Measurements from ENCODE around the gene PPP4R2. TPM values are rescaled to one million over a fixed set of nuclear protein-coding genes. Genes with fewer than 3 reads are reported as not detected.

Gene PPP4R2
- total RNA-seq, 1 donor from 2014 or later = 105 TPM

GRCh38 chr3:72961752-72962151, 34.9 kb upstream of the PPP4R2 start:
- Mint-ChIP-seq H3K9me3 (no peaks in the 10 kb centered on the region), H3K27ac (ENCODE audit: unreplicated experiment) (no peak overlapping the region), H3K36me3 (ENCODE audit: low read depth) (no peaks in the 10 kb centered on the region), H3K4me3 (no peak overlapping the region), H3K4me1 (peaks cover 45% of the 10 kb centered on the region), H3K27me3 (ENCODE audit: low read depth) (peaks cover 3% of the 10 kb centered on the region)
- no peak for DNase-seq (ENCODE audit: low read depth, low spot score)
- TF ChIP-seq, protein P1, sequence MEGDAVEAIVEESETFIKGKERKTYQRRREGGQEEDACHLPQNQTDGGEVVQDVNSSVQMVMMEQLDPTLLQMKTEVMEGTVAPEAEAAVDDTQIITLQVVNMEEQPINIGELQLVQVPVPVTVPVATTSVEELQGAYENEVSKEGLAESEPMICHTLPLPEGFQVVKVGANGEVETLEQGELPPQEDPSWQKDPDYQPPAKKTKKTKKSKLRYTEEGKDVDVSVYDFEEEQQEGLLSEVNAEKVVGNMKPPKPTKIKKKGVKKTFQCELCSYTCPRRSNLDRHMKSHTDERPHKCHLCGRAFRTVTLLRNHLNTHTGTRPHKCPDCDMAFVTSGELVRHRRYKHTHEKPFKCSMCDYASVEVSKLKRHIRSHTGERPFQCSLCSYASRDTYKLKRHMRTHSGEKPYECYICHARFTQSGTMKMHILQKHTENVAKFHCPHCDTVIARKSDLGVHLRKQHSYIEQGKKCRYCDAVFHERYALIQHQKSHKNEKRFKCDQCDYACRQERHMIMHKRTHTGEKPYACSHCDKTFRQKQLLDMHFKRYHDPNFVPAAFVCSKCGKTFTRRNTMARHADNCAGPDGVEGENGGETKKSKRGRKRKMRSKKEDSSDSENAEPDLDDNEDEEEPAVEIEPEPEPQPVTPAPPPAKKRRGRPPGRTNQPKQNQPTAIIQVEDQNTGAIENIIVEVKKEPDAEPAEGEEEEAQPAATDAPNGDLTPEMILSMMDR (conservative IDR thresholded peaks at IDR 0.05) = no peak

GRCh38 chr3:72962317-72962716, 34.3 kb upstream of the PPP4R2 start:
- DNase-seq (ENCODE audit: low read depth, low spot score) = no peak
- H3K27ac Mint-ChIP-seq (ENCODE audit: unreplicated experiment) = no peak overlapping the region
- H3K27me3 Mint-ChIP-seq (ENCODE audit: low read depth) = peaks cover 3% of the 10 kb centered on the region
- H3K36me3 Mint-ChIP-seq (ENCODE audit: low read depth) = no peaks in the 10 kb centered on the region
- H3K4me1 Mint-ChIP-seq = peaks cover 39% of the 10 kb centered on the region
- H3K4me3 Mint-ChIP-seq = no peak overlapping the region
- H3K9me3 Mint-ChIP-seq = no peaks in the 10 kb centered on the region
- TF ChIP-seq, protein P1 (conservative IDR thresholded peaks at IDR 0.05) = no peak

GRCh38 chr3:72964633-72965032, 32.0 kb upstream of the PPP4R2 start:
- DNase-seq (ENCODE audit: low read depth, low spot score) = no peak
- H3K9me3 Mint-ChIP-seq = no peaks in the 10 kb centered on the region
- H3K27ac Mint-ChIP-seq (ENCODE audit: unreplicated experiment) = no peak overlapping the region
- TF ChIP-seq, protein P1 (conservative IDR thresholded peaks at IDR 0.05) = no peak
- no peaks in the 10 kb centered on the region for H3K36me3 Mint-ChIP-seq (ENCODE audit: low read depth)
- H3K27me3 Mint-ChIP-seq (ENCODE audit: low read depth) = peaks cover 3% of the 10 kb centered on the region
- H3K4me3 Mint-ChIP-seq = no peak overlapping the region
- peaks cover 30% of the 10 kb centered on the region for H3K4me1 Mint-ChIP-seq

GRCh38 chr3:72968266-72968664, 28.3 kb upstream of the PPP4R2 start:
- H3K27me3 Mint-ChIP-seq (ENCODE audit: low read depth) = peaks cover 5% of the 10 kb centered on the region
- no peak overlapping the region for H3K27ac Mint-ChIP-seq (ENCODE audit: unreplicated experiment)
- TF ChIP-seq, protein P1 (conservative IDR thresholded peaks at IDR 0.05) = no peak
- H3K4me3 Mint-ChIP-seq = no peak overlapping the region
- no peak for DNase-seq (ENCODE audit: low read depth, low spot score)
- no peaks in the 10 kb centered on the region for H3K9me3 Mint-ChIP-seq
- H3K4me1 Mint-ChIP-seq = peaks cover 7% of the 10 kb centered on the region
- H3K36me3 Mint-ChIP-seq (ENCODE audit: low read depth) = no peaks in the 10 kb centered on the region

GRCh38 chr3:72969766-72970165, 26.8 kb upstream of the PPP4R2 start:
- Mint-ChIP-seq H3K27ac (ENCODE audit: unreplicated experiment) (no peak overlapping the region), H3K36me3 (ENCODE audit: low read depth) (no peaks in the 10 kb centered on the region), H3K4me1 (peaks cover 7% of the 10 kb centered on the region), H3K9me3 (no peaks in the 10 kb centered on the region), H3K4me3 (no peak overlapping the region), H3K27me3 (ENCODE audit: low read depth) (peaks cover 7% of the 10 kb centered on the region)
- TF ChIP-seq, protein P1 (conservative IDR thresholded peaks at IDR 0.05) = no peak
- DNase-seq (ENCODE audit: low read depth, low spot score) = no peak

DNA sequence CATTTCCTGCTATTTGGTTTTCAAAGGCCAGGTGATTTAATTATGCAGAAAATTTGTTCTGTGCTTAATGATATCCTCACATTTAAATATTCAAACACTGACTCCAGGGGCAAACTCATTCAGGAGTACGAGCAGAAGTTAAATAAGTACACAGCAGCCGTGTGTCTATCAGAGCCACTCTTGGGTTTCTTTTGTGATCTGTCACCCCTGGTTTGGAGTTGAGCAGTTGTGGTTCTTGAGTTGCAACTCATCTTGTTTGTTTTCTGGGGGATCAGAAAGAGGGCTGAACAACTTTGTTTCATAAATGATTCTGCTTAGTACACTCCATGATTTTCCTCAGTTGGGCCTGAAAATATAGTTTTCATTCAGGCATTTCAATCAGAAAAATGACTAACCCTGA, 25.7 kb upstream of the PPP4R2 start:
- Mint-ChIP-seq H3K4me3 (no peak overlapping the region), H3K9me3 (no peaks in the 10 kb centered on the region)

More for the DNA sequence above, 25.7 kb upstream of the PPP4R2 start:
- TF ChIP-seq, protein P1 (conservative IDR thresholded peaks at IDR 0.05) = no peak
- H3K27me3 Mint-ChIP-seq (ENCODE audit: low read depth) = peaks cover 4% of the 10 kb centered on the region
- no peaks in the 10 kb centered on the region for H3K4me1 Mint-ChIP-seq
- no peak overlapping the region for H3K27ac Mint-ChIP-seq (ENCODE audit: unreplicated experiment)
- no peak for DNase-seq (ENCODE audit: low read depth, low spot score)
- no peaks in the 10 kb centered on the region for H3K36me3 Mint-ChIP-seq (ENCODE audit: low read depth)

Data from neural crest cell (in vitro differentiated cells).